NCI-H2227 (cell line): ENCODE results near the gene SLX4IP.
A peak's percentile ranks its signal among the peaks of the same experiment; 100 is the strongest.
"Not testable (repeated sequence)": the region's sequence is repeated elsewhere in the genome, so short reads cannot be mapped to it uniquely, and the experiment has no call there.

Source experiments
- DNase-seq: peaks from one replicate; lab custom pipeline; 2025; ENCODE audit not compliant: unreplicated experiment; lab: John Stamatoyannopoulos, UW

The SLX4IP gene

DNA sequence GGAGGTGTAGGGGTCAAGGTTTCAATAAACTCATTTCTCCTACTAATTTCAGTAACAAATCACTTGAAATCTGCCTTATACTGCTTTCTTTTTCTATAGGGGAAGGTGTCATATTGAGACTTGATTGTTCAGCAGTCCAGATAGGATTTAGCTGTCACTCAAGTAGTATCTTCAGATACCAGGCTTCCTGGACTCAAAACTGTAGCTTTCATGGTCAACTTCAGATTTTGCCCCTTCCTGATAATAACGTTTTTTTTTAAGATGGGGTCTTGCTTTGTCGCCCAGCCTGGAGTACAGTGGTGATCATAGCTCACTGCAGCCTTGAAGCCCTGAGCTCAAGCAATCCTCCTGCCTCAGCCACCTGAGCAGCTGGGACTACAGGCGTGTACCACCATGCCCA, 160.9 kb downstream of the SLX4IP start:
- no peak for DNase-seq

DNA sequence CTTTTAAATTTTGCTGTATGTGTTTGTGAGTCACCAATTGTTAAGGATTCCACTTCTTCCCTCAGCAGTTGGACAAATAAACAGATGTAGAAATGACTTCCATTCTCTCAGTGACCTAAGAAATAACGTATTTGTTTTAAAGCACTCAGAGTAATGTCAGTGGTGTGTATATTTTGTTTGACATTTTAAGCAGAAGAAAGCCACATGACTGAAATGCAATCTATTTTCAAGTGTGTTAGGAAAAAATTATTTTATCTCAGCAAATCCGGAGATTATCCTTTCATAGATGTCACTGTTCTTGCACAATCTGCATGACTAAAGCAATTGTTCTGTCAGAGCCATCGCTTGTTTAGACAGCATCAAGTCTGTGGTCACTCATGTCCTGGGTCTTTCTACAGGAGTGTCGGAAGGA, 161.6 kb downstream of the SLX4IP start:
- no peak for DNase-seq

DNA sequence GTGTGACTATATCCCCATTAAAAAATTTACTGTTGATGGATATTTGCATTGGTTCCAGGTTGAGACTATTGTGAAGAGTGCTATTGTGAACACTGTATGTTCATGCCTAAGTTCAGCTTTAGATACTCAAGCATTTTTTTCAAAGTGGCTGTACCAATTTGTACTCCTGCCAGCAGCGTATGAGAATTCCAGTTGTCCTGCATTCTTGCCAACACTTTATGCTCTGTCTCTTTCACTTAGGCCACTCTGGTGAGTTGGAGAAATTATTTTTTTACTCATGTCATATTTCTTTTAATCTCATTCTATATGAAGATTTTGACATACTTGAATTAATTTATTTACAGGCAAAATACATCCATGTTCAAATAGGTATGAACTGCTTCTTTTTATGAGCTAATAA, 162.5 kb downstream of the SLX4IP start:
- DNase-seq: no peak

DNA sequence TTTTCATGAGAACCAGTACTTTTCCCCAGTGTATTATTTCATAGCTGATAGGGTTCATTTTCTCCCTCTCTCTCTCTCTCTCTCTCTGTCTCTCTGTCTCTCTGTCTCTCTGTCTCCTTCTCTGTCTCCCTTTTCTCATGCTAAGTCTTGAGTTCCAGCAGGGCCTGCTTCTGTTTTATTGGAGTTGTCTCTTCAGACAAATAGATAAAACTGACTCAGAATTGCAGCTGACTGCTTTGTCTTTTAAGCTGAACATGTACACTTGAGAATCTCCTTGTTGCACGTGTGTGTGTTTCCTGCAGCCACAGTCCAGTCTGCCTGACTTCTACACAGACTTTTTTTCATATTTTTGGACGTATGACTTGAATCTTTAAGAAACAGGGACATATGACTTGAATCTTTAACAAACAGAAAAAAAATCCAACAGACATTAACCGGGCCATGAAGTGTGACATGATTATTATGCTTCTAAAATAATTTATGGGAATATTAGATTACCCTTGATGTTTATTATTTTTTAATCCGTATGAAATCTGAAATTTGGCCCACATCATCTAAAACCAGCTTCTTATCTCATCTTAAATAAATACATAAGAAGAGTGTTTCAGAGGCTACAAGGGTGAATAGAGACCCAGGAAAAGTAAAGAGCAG, 167.2 kb downstream of the SLX4IP start:
- DNase-seq: no peak

- no peak for DNase-seq
Observed at GRCh38 chr20:10603378-10603777, 168.3 kb downstream of the SLX4IP start.

- DNase-seq: no peak
Observed at GRCh38 chr20:10603971-10604864, 169.1 kb downstream of the SLX4IP start.

DNA sequence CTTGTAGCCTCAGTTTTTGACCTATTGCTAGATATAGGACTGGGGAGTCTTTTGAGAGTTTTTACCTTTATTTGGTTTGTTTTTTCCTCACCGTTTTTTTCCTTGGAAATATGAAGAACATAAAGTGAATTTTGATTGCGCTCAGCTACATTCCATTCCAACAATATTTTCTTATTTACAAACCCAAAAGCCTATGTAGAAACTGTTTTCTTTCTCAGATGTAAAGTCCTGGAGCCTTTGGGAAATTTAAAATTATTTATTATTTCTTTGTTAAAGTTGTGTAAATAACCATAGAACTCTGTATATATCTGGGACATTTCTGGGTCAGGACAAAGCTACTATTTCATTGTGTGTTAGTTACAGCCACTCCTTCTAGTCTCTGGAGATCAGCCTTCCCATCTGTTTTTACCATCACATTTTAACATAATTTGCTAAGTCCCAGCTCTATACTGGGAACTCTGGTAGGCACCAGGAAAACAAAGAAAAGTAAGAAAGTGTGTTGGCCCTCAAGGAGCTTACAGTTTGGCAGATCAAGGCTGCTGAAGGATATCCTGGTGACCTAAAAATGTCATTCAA, 169.8 kb downstream of the SLX4IP start:
- no peak for DNase-seq

GRCh38 chr20:10605547-10606195, 170.6 kb downstream of the SLX4IP start:
- DNase-seq: no peak

GRCh38 chr20:10609276-10609675, 174.2 kb downstream of the SLX4IP start:
- DNase-seq: no peak

DNA sequence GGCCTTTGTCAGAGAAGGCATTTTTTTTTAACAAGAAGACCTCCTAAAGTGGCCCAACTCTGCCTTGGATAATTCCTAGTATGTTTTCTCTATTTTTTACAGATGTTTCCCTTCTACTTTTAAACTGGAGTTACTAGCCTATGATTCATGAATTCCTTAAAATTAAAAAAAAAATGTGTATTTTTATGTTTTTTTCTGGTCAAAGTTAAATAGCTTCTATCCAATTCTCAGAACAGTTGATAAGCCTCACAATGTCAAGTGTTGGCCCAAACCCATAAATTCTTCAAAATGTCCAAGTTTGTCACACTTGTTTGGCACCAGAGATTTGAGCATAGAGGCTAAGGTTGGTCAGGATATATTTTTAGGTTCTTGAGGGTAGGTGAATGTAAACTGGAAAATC, 174.7 kb downstream of the SLX4IP start:
- DNase-seq: no peak

DNA sequence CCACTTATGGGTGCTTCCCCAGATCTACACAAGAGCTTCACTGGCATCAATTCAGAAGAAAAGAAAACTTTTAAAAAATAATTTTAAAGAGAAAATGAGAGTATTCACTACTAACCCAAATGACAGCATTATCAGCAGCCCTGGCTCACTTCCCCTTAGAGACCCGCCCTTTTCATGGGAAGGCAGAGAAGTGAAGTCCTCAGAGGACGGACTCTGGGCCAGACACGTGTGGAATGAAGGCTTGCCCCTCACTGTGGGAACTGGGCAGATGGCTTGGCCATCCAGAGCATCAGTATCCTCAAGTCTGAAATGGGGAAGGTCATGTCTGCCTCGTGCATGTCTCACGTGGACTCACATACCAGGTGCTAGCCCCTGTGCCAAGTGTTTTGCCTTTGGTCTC, 175.1 kb downstream of the SLX4IP start:
- DNase-seq: no peak

GRCh38 chr20:10611357-10611756, 176.3 kb downstream of the SLX4IP start:
- DNase-seq: no peak

DNA sequence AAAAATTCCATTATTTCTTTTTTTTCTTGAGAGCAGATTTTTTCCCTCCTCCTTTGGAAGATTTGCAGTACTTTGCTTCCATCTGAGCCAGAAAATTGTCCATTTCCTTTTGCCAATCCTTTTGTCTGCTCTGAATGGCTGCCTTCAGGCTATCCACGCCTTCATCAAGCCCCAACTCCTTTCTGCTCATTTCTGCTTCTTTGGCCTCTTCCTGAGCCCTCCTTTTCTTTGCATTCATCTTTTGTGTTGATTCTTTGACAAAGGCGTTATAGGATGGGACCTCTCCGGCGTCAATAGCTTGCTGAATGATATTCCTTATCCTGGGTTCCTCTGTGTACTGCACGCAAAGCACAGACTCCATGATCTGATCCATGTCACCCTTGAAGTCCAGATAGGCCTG, 178.3 kb downstream of the SLX4IP start:
- not testable (repeated sequence) for DNase-seq

DNA sequence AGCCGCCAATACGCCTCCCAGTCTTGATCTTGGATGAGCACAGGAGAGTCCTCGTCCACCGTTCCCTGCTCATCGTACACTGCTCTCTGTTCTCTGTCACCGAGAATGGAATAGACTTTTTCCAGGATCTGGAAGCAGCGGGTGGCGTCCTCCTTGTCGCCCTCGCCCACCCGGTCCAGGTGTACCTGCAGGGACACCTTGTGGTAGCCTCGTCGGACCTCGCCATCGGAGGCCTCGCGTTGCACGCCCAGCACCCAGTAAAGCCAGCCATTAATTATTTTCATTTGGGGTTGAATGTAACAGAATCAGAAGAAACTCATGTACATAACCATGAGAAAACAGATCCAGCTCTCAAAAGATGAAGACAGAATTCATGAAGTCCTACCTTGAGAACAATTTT, 178.8 kb downstream of the SLX4IP start:
- DNase-seq: no peak

- DNase-seq: no peak
Observed at GRCh38 chr20:10616212-10616611, 181.1 kb downstream of the SLX4IP start.

DNA sequence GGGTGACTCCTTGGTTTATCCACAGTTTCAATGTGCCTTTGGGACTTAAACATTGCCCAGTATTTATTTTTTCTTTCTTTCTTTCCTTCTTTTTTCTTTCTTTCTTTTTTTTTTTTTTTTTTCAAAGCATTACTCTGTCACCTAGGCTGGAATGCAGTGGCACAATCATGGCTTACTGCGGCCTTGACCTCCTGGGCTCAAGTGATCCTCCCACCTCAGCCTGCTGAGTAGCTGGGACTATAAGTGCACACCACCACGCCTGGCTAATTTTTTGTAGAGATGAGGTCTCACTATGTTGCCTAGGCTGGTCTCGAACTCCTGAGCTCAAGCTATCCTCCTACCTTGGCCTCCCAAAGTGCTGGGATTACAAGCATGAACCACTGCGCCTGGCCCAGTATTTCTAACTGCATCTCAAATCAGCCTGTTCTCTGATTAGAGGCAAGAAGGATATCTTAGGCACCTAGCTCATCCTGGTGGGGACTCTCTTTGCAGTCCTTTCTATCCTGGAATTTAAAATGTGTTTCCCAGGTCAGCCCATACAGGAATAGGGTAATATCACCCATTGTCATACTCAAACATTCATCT, 182.5 kb downstream of the SLX4IP start:
- DNase-seq: not testable (repeated sequence)

GRCh38 chr20:10618611-10619245, 183.6 kb downstream of the SLX4IP start:
- no peak for DNase-seq

GRCh38 chr20:10619427-10619826, 184.3 kb downstream of the SLX4IP start:
- DNase-seq: peak; percentile 3

GRCh38 chr20:10621149-10621548, 186.0 kb downstream of the SLX4IP start:
- no peak for DNase-seq

DNA sequence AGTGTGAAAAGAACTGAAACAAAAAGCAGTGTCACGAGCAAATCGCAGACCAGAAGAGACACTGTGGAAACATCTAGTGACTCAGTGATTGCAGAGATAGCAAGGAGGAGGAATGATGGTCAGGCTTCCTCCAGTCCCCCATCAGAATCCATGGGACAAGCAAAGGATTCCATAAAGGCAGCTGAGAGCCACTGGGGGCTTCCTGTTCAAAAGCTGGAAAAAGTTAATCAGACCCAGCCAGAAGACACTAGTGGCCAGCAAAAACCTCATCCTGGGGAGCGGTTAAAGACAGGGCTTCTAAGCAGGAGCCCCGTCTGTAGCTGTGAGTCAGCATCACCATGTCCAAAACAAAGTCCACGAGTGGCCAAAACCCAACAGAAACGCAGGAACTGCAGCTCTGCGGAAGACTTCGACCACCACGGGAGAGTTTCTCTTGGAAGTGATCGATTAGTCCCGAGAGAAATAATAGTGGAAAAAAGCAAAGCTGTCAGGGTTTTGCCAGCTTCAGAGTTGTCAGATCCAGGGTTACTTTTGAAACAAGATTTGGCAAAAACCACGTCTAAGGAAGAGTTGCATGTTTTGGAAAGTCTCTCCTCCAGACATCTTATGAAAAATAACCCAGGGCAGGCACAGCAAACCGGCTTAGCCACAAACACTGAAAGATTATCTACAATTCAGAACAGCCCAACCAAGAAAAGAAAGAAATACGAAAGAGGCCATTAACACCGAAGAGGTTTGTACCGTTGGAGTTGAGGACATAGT, 187.7 kb downstream of the SLX4IP start:
- DNase-seq: no peak
